Inferior parietal cortex (tissue), 1 donor: Measurements from ENCODE around the gene SIGLEC8.

Source experiments
- DNase-seq: peaks from one replicate; pipeline ENCODE4 v3.0.0-alpha.2; 2016; ENCODE audit errors: extremely low spot score

Gene SIGLEC8

GRCh38 chr19:51402117-51402516 is 56.1 kb downstream of the SIGLEC8 start:
- DNase-seq: no peak
